ENCODE measurements around the gene DIABLO.

The DIABLO gene

DNA sequence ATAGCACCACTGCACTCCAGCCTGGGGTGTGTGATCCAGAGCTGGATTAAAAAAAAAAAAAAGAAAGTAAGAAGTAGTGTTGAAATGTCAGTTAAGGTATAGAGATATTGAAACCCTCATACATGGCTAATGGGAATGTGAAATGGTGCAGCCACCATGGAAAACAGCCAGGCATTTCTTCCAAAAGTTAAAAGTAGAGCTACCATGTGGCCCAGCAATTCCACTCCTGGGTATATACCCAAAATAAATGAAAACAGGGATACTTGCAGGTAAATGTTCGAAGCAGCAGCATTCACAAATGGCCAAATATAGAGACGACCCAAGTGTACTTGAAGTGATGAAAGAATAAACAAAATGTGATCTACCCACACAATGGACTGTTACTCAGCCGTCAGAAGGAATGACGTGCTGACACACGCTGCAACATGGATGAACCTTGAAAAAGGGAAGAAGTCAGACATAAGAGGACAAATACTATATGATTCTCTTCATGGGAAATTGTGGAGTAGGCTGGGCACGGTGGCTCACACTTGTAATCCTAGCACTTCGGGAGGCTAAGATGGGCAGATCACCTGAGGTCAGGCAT, 67.1 kb downstream of the DIABLO start:
- no peak overlapping the region for H3K4me3 ChIP-seq (ENCODE audit: low read depth, low read length)
- TF ChIP-seq, protein P1, sequence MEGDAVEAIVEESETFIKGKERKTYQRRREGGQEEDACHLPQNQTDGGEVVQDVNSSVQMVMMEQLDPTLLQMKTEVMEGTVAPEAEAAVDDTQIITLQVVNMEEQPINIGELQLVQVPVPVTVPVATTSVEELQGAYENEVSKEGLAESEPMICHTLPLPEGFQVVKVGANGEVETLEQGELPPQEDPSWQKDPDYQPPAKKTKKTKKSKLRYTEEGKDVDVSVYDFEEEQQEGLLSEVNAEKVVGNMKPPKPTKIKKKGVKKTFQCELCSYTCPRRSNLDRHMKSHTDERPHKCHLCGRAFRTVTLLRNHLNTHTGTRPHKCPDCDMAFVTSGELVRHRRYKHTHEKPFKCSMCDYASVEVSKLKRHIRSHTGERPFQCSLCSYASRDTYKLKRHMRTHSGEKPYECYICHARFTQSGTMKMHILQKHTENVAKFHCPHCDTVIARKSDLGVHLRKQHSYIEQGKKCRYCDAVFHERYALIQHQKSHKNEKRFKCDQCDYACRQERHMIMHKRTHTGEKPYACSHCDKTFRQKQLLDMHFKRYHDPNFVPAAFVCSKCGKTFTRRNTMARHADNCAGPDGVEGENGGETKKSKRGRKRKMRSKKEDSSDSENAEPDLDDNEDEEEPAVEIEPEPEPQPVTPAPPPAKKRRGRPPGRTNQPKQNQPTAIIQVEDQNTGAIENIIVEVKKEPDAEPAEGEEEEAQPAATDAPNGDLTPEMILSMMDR (IDR thresholded peaks at IDR 0.05; ENCODE audit: low read depth, low read length): no peak
